ENCODE results near the gene RNF144B. TPM values are rescaled to one million over a fixed set of nuclear protein-coding genes. Genes with fewer than 3 reads are reported as not detected.

The RNF144B gene
- total and polyA plus RNA-seq, 10 of the 15 experiments (the other 5 are each of a cell fraction or from before 2014, with no cell fraction given): 0.03 to 0.18 (median 0.14) TPM

DNA sequence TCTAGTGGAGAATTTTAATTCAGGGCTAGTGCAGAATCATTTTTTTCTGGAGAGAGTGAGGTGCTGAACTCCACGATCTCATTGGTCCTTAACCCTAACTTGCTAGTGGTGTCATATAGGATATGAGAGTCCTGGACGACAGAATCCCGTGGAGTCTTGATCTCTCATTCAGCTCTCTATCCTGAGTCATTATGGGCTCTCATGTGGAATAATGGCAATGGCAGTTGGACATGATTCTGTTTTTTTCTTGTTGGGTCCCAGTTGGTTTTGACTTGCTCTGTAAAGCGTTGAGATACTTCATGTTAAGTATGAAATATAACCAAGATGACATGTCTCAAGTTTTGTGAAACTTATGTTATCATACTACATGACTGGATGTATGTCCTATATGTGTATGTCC, 6.3 kb upstream of the RNF144B start (continued):
- TF ChIP-seq, protein P1, sequence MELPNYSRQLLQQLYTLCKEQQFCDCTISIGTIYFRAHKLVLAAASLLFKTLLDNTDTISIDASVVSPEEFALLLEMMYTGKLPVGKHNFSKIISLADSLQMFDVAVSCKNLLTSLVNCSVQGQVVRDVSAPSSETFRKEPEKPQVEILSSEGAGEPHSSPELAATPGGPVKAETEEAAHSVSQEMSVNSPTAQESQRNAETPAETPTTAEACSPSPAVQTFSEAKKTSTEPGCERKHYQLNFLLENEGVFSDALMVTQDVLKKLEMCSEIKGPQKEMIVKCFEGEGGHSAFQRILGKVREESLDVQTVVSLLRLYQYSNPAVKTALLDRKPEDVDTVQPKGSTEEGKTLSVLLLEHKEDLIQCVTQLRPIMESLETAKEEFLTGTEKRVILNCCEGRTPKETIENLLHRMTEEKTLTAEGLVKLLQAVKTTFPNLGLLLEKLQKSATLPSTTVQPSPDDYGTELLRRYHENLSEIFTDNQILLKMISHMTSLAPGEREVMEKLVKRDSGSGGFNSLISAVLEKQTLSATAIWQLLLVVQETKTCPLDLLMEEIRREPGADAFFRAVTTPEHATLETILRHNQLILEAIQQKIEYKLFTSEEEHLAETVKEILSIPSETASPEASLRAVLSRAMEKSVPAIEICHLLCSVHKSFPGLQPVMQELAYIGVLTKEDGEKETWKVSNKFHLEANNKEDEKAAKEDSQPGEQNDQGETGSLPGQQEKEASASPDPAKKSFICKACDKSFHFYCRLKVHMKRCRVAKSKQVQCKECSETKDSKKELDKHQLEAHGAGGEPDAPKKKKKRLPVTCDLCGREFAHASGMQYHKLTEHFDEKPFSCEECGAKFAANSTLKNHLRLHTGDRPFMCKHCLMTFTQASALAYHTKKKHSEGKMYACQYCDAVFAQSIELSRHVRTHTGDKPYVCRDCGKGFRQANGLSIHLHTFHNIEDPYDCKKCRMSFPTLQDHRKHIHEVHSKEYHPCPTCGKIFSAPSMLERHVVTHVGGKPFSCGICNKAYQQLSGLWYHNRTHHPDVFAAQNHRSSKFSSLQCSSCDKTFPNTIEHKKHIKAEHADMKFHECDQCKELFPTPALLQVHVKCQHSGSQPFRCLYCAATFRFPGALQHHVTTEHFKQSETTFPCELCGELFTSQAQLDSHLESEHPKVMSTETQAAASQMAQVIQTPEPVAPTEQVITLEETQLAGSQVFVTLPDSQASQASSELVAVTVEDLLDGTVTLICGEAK (IDR thresholded peaks at IDR 0.05; ENCODE audit: borderline replicate concordance): no peak
- TF ChIP-seq BMI1 (IDR thresholded peaks at IDR 0.05; ENCODE audit: borderline replicate concordance): no peak

DNA sequence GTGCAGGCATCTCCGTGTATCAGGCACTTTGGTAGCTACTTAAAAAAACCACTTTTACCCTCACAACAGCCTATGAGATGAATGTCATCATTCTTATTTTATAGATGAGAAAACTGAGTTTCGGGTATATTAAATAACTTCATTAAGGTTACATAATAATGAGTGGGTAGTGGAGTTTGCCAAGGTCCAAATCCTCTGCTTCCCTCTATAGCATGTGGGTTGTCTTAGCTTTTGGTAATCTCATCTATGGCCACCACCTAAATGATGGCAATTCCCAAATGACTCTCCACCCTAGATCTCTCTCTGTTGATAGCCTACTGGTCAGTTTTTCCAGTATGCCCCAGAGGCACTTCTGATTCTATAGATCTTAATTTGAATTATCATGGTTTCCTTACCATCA, 3.7 kb upstream of the RNF144B start:
- Histone ChIP-seq H3K4me1 (ENCODE audit: control insufficient read depth, insufficient read depth, low read length) (no peaks in the 10 kb centered on the region), H3K4me2 (ENCODE audit: control insufficient read depth, insufficient read depth) (no peak overlapping the region), H3K9me3 (replicated peaks; ENCODE audit: control insufficient read depth, insufficient read depth, low read length) (no peaks in the 10 kb centered on the region), H3K79me2 (ENCODE audit: control insufficient read depth, insufficient read depth, low read length) (no peaks in the 10 kb centered on the region), H3K36me3 (ENCODE audit: control insufficient read depth in 2 of 2, insufficient read depth in 2 of 2, low read length in 1 of 2) (no peaks in the 10 kb centered on the region), H3K27ac (ENCODE audit: control insufficient read depth, insufficient read depth) (no peak overlapping the region), H3K9ac (ENCODE audit: control insufficient read depth, insufficient read depth, low read length) (no peak overlapping the region), H3K4me3 (no peak overlapping the region), H2AFZ (ENCODE audit: control insufficient read depth, low read depth, low read length) (no peak overlapping the region), H4K20me1 (ENCODE audit: control insufficient read depth, insufficient read depth) (no peaks in the 10 kb centered on the region), H3K27me3 (replicated peaks in 1 of 2; ENCODE audit: control insufficient read depth in 2 of 2, insufficient read depth in 2 of 2, low read length in 1 of 2) (peaks cover 7 to 8% of the 10 kb centered on the region in 2 experiments; a peak in 3 of 4 replicates)
- SMC1A ChIA-PET (ENCODE audit: uncharacterized antibody, unreplicated experiment): no interaction called here
- no peak for ATAC-seq
- POLR2A ChIA-PET: no interaction called here
- RAD21 ChIA-PET (ENCODE audit: unreplicated experiment): no interaction called here
- TF ChIP-seq, protein P2, sequence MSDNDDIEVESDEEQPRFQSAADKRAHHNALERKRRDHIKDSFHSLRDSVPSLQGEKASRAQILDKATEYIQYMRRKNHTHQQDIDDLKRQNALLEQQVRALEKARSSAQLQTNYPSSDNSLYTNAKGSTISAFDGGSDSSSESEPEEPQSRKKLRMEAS (IDR thresholded peaks at IDR 0.05; ENCODE audit: low read depth, low read length): no peak
- TF ChIP-seq, protein P3, sequence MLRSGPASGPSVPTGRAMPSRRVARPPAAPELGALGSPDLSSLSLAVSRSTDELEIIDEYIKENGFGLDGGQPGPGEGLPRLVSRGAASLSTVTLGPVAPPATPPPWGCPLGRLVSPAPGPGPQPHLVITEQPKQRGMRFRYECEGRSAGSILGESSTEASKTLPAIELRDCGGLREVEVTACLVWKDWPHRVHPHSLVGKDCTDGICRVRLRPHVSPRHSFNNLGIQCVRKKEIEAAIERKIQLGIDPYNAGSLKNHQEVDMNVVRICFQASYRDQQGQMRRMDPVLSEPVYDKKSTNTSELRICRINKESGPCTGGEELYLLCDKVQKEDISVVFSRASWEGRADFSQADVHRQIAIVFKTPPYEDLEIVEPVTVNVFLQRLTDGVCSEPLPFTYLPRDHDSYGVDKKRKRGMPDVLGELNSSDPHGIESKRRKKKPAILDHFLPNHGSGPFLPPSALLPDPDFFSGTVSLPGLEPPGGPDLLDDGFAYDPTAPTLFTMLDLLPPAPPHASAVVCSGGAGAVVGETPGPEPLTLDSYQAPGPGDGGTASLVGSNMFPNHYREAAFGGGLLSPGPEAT (IDR thresholded peaks at IDR 0.05; ENCODE audit: low read depth): no peak
- TF ChIP-seq ZSCAN29 (IDR thresholded peaks at IDR 0.05): no peak
- FAIRE-seq: no peak
- WGBS (ENCODE audit: insufficient coverage, insufficient replicate concordance, low lambda C conversion rate, missing lambda C conversion rate): 44% methylated on average over 2 of the region's 2 CpGs
- intact Hi-C loops (cut with micrococcal nuclease; ENCODE audit: unreplicated experiment): no loop called here
- no peak for DNase-seq (ENCODE audit: low read depth, low spot score)
- CTCF ChIA-PET: no interaction called here
- BruUV-seq (replicated peaks): no TSS peak
- in situ Hi-C loops (cut with MboI): no loop called here
